Esophagus squamous epithelium (tissue), 5 donors: ENCODE data around the gene WRAP73. TPM values are rescaled to one million over a fixed set of nuclear protein-coding genes. Genes with fewer than 3 reads are reported as not detected.

Experiments used
- DNase-seq: peaks from one replicate; lab custom pipeline; 2025; lab: John Stamatoyannopoulos, UW
- H3K27ac ChIP-seq, 4 donors: fragments of 200-600 bp; sonication (generic); one replicate each; pipeline ENCODE4 v1.5.1; 2016 to 2019; ENCODE audit warnings: mild to moderate bottlenecking in 1 of 4
- H3K27me3 ChIP-seq, 4 donors: fragments of 200-600 bp; sonication (generic); 1 replicate in 3 of 4; 2 replicates in 1 of 4; pipeline versions ENCODE4 v1.5.1 to v1.6.0; 2017 to 2021; ENCODE audit warnings: antibody characterized with exemption in 1 of 4
- H3K36me3 ChIP-seq, 3 donors: fragments of 200-600 bp; sonication (generic); one replicate each; pipeline ENCODE4 v1.5.1; 2016 to 2019
- H3K4me1 ChIP-seq, 3 donors: fragments of 200-600 bp; sonication (generic); one replicate each; pipeline ENCODE4 v1.5.1; 2017 to 2019
- H3K4me3 ChIP-seq, 4 donors: fragments of 200-600 bp; sonication (generic); 1 replicate in 3 of 4; 2 replicates in 1 of 4; pipeline ENCODE4 v1.5.1; 2016 to 2019; ENCODE audit warnings: mild to moderate bottlenecking in 2 of 4, moderate library complexity in 1 of 4
- H3K9me3 ChIP-seq, 3 donors: fragments of 200-600 bp; sonication (generic); one replicate each; pipeline ENCODE4 v1.5.1; 2016 to 2019
- CTCF ChIP-seq, 6 experiments: fragments of 450-650 bp in 4 of 6; fragments of 200-600 bp in 2 of 6; sonication (generic) in 2 of 6; IDR thresholded peaks; one replicate each; pipeline ENCODE4 v1.5.1; 2016 to 2019; ENCODE audit warnings: antibody characterized with exemption in 6 of 6, mild to moderate bottlenecking in 4 of 6, moderate library complexity in 4 of 6
- POLR2A ChIP-seq, 4 donors: fragments of 450-650 bp; IDR thresholded peaks; one replicate each; pipeline ENCODE4 v1.6.1; 2017; ENCODE audit warnings: antibody characterized with exemption in 4 of 4, mild to moderate bottlenecking in 4 of 4, moderate library complexity in 3 of 4
- WGBS, 2 donors: methylation state at CpG; one replicate each; pipeline ENCODE4 v1.1.5; 2018; 5-methylcytosine and 5-hydroxymethylcytosine counted together
- intact Hi-C: fragments of 100-400 bp; cut with DNase I; formaldehyde crosslinking; loops from one replicate; pipeline ENCODE4 v1.15.0; 2022
- total RNA-seq, 4 donors: library from RNA; depleted of rRNA; stranded (reverse); fragments of >200 nt; gene quantifications; one replicate each; pipeline ENCODE4 v1.1.0, GENCODE V29; 2016
- donor health status: DM: yes; HTN: yes; CAD: no.

Gene WRAP73
- total RNA-seq, 4 donors from 2014 or later, result 7.6 to 17.2 (median 11.8) TPM

GRCh38 chr1:3672231-3672970, 22.5 kb upstream of the WRAP73 start:
- Histone ChIP-seq H3K9me3 (no peaks in the 10 kb centered on the region), H3K4me3 (no peak overlapping the region), H3K4me1 (peaks cover 8 to 29% (median 12%) of the 10 kb centered on the region in 3 donors), H3K27me3 (peaks cover 0 to 65% (median 0%) of the 10 kb centered on the region in 4 donors), H3K36me3 (no peaks in the 10 kb centered on the region), H3K27ac (no peak overlapping the region)
- TF ChIP-seq POLR2A (IDR thresholded peaks at IDR 0.05), result no peak
- TF ChIP-seq CTCF (IDR thresholded peaks at IDR 0.05), result no peak
- intact Hi-C loops, result no loop called here
- 72 to 85% methylated on average over 13 to 17 of the region's 21 CpGs for WGBS, 2 donors
- DNase-seq, result no peak

GRCh38 chr1:3671371-3672180, 21.7 kb upstream of the WRAP73 start:
- H3K27me3 ChIP-seq, result peaks cover 0 to 73% (median 0%) of the 10 kb centered on the region in 4 donors
- WGBS, 2 donors, result 46 to 57% methylated on average over 12 to 13 of the region's 29 CpGs

GRCh38 chr1:3670823-3671265, 20.9 kb upstream of the WRAP73 start:
- Histone ChIP-seq H3K9me3 (no peaks in the 10 kb centered on the region), H3K27me3 (peaks cover 0 to 77% (median 0%) of the 10 kb centered on the region in 4 donors), H3K4me1 (peaks cover 8 to 29% (median 12%) of the 10 kb centered on the region in 3 donors), H3K36me3 (no peaks in the 10 kb centered on the region), H3K4me3 (no peak overlapping the region), H3K27ac (no peak overlapping the region)
- intact Hi-C loops, result no loop called here
- no peak for DNase-seq
- 61 to 74% methylated on average over 6 to 9 of the region's 15 CpGs for WGBS, 2 donors
- TF ChIP-seq POLR2A (IDR thresholded peaks at IDR 0.05), result no peak
- no peak for TF ChIP-seq CTCF (IDR thresholded peaks at IDR 0.05)

More at GRCh38 chr1:3671371-3672180, 21.7 kb upstream of the WRAP73 start:
- Histone ChIP-seq H3K27ac (no peak overlapping the region), H3K4me1 (peaks cover 8 to 29% (median 12%) of the 10 kb centered on the region in 3 donors), H3K36me3 (no peaks in the 10 kb centered on the region), H3K4me3 (no peak overlapping the region), H3K9me3 (no peaks in the 10 kb centered on the region)
- no peak for DNase-seq
- intact Hi-C loops, result no loop called here
- no peak for TF ChIP-seq CTCF (IDR thresholded peaks at IDR 0.05)
- TF ChIP-seq POLR2A (IDR thresholded peaks at IDR 0.05), result no peak

- H3K9me3 ChIP-seq, result no peaks in the 10 kb centered on the region
- DNase-seq, result no peak
- no peak overlapping the region for H3K27ac ChIP-seq
- TF ChIP-seq POLR2A (IDR thresholded peaks at IDR 0.05) (no peak), CTCF (IDR thresholded peaks at IDR 0.05) (no peak)
- peaks cover 0 to 77% (median 0%) of the 10 kb centered on the region in 4 donors for H3K27me3 ChIP-seq
- no peak overlapping the region for H3K4me3 ChIP-seq
- no peaks in the 10 kb centered on the region for H3K36me3 ChIP-seq
- WGBS, 2 donors, result 76 to 88% methylated on average over 2 to 5 of the region's 9 CpGs
- intact Hi-C loops, result no loop called here
- peaks cover 8 to 33% (median 12%) of the 10 kb centered on the region in 3 donors for H3K4me1 ChIP-seq
Observed at GRCh38 chr1:3669971-3670431, 20.1 kb upstream of the WRAP73 start.
